ENCODE data around the gene COL23A1.

GRCh38 chr5:178454821-178455479 is 135.2 kb downstream of the COL23A1 start:
- TF ChIP-seq CTCF (IDR thresholded peaks at IDR 0.05) (no peak), EZH2 (IDR thresholded peaks at IDR 0.05; ENCODE audit: borderline replicate concordance, insufficient read depth, low read depth, low read length, poor library complexity, severe bottlenecking) (no peak)

All from B cell (primary cell).